GM23338 (cell line): ENCODE results near the gene ADGRB2. TPM values are rescaled to one million over a fixed set of nuclear protein-coding genes. Genes with fewer than 3 reads are reported as not detected.

Experiments
- ATAC-seq: fragments of 200-7000 bp; cut with Tn5 transposase; 3 replicates; pipeline ENCODE4 v1.9.1; 2020
- DNase-seq: peaks from one replicate; pipeline ENCODE4 v3.0.0-alpha.2; 2015; ENCODE audit warnings: low spot score
- H2AFZ ChIP-seq: fragments of 200-600 bp; sonication (generic); 2 replicates; pipeline ENCODE4 v1.8.0; 2016; ENCODE audit warnings: antibody characterized with exemption, mild to moderate bottlenecking, moderate library complexity
- H3F3A ChIP-seq: fragments of 200-600 bp; sonication (generic); replicated peaks from 2 replicates; pipeline ENCODE4 v1.8.0; 2017; ENCODE audit warnings: antibody characterized with exemption, mixed run types, low read depth
- H3K27ac ChIP-seq: fragments of 200-600 bp; sonication (generic); 2 replicates; pipeline ENCODE4 v1.6.1; 2016; ENCODE audit warnings: low read depth
- H3K27me3 ChIP-seq: fragments of 200-600 bp; sonication (generic); 2 replicates; pipeline ENCODE4 v1.8.0; 2016; ENCODE audit warnings: mild to moderate bottlenecking, mixed run types, moderate library complexity; ENCODE audit not compliant: insufficient read depth
- H3K36me3 ChIP-seq: fragments of 200-600 bp; sonication (generic); 2 replicates; pipeline ENCODE4 v1.8.0; 2016; ENCODE audit warnings: mild to moderate bottlenecking; ENCODE audit not compliant: insufficient read depth
- H3K4me1 ChIP-seq: fragments of 200-600 bp; sonication (generic); 2 replicates; pipeline ENCODE4 v1.8.0; 2016; ENCODE audit warnings: mild to moderate bottlenecking, moderate library complexity; ENCODE audit not compliant: insufficient read depth
- H3K4me2 ChIP-seq: fragments of 200-600 bp; sonication (generic); 2 replicates; pipeline ENCODE4 v1.7.1; 2017; ENCODE audit warnings: mixed run types
- H3K4me3 ChIP-seq: fragments of 200-600 bp; sonication (generic); 2 replicates; pipeline ENCODE4 v1.6.1; 2016; ENCODE audit warnings: mixed run types
- H3K79me2 ChIP-seq: fragments of 200-600 bp; sonication (generic); replicated peaks from 2 replicates; pipeline ENCODE4 v1.8.0; 2017; ENCODE audit warnings: mild to moderate bottlenecking; ENCODE audit not compliant: insufficient read depth
- H3K9me2 ChIP-seq: fragments of 200-600 bp; sonication (generic); 2 replicates; pipeline ENCODE4 v1.8.0; 2017; ENCODE audit not compliant: insufficient read depth
- H4K20me1 ChIP-seq: fragments of 200-600 bp; sonication (generic); replicated peaks from 2 replicates; pipeline ENCODE4 v1.8.0; 2017; ENCODE audit warnings: mild to moderate bottlenecking; ENCODE audit not compliant: insufficient read depth
- H3K27ac Mint-ChIP-seq: 2 replicates; pipeline ENCODE4 v1.8.0; 2020; ENCODE audit warnings: inconsistent platforms, mild to moderate bottlenecking, moderate library complexity, mixed read lengths
- H3K27me3 Mint-ChIP-seq: 3 replicates; pipeline ENCODE4 v1.8.0; 2022; ENCODE audit warnings: low read depth, mild to moderate bottlenecking, moderate library complexity, mixed read lengths, inconsistent platforms; ENCODE audit not compliant: insufficient read depth, poor library complexity
- H3K36me3 Mint-ChIP-seq: 3 replicates; pipeline ENCODE4 v1.8.0; 2021; ENCODE audit warnings: low read depth, mild to moderate bottlenecking, inconsistent platforms, moderate library complexity, mixed read lengths
- H3K4me1 Mint-ChIP-seq: 3 replicates; pipeline ENCODE4 v1.8.0; 2020; ENCODE audit warnings: mild to moderate bottlenecking, inconsistent platforms, mixed read lengths
- H3K4me3 Mint-ChIP-seq: 3 replicates; pipeline ENCODE4 v1.8.0; 2021; ENCODE audit warnings: moderate library complexity, mild to moderate bottlenecking, inconsistent platforms, mixed read lengths
- H3K9me3 Mint-ChIP-seq: 3 replicates; pipeline ENCODE4 v1.8.0; 2020; ENCODE audit warnings: moderate library complexity, mild to moderate bottlenecking, inconsistent platforms, mixed read lengths
- CREB1 ChIP-seq: fragments of 250-450 bp; sonication (Bioruptor Pico); IDR thresholded peaks from 2 replicates; pipeline ENCODE4 v1.5.0; 2020; ENCODE audit warnings: low read depth, mild to moderate bottlenecking, moderate library complexity
- CTCF ChIP-seq, 2 experiments: fragments of 200-600 bp in 1 of 2; sonication (generic) in 1 of 2; conservative IDR thresholded peaks; 2 replicates each; pipeline versions ENCODE4 v1.5.1 to v1.6.1; 2016 to 2017; ENCODE audit warnings: antibody characterized with exemption in 2 of 2, low read depth in 2 of 2, mild to moderate bottlenecking in 2 of 2, moderate library complexity in 1 of 2
- ETS1 ChIP-seq: IDR thresholded peaks from 2 replicates; pipeline ENCODE4 v1.6.1; 2016; ENCODE audit warnings: antibody characterized with exemption
- EZH2 ChIP-seq: fragments of 200-600 bp; sonication (generic); IDR thresholded peaks from one replicate; pipeline ENCODE4 v1.8.0; 2017; ENCODE audit warnings: antibody characterized with exemption, mild to moderate bottlenecking, low read depth; ENCODE audit not compliant: unreplicated experiment
- EZH2phosphoT487 ChIP-seq: fragments of 200-600 bp; sonication (generic); IDR thresholded peaks from one replicate; pipeline ENCODE4 v1.8.1; 2018; ENCODE audit warnings: antibody characterized with exemption; ENCODE audit not compliant: unreplicated experiment
- JUNB ChIP-seq: IDR thresholded peaks from one replicate; pipeline ENCODE4 v1.6.1; 2016; ENCODE audit warnings: antibody characterized with exemption; ENCODE audit not compliant: unreplicated experiment
- NANOG ChIP-seq: IDR thresholded peaks from 2 replicates; pipeline ENCODE4 v1.6.1; 2016; ENCODE audit warnings: antibody characterized with exemption, borderline replicate concordance
- POLR2AphosphoS5 ChIP-seq: IDR thresholded peaks from 2 replicates; pipeline ENCODE4 v1.6.1; 2016; ENCODE audit warnings: antibody characterized with exemption, low read depth
- STAT1 ChIP-seq: IDR thresholded peaks from one replicate; pipeline ENCODE4 v1.6.1; 2016; ENCODE audit warnings: antibody characterized with exemption; ENCODE audit not compliant: unreplicated experiment
- ZNF114 ChIP-seq: fragments of 250-450 bp; sonication (Bioruptor Pico); IDR thresholded peaks from 2 replicates; pipeline ENCODE4 v1.5.0; 2020; ENCODE audit warnings: mild to moderate bottlenecking, moderate library complexity
- ZNF331 ChIP-seq: fragments of 250-450 bp; sonication (Bioruptor Pico); IDR thresholded peaks from 2 replicates; pipeline ENCODE4 v1.5.0; 2020; ENCODE audit warnings: low read depth, mild to moderate bottlenecking, moderate library complexity
- ZNF462 ChIP-seq: fragments of 250-450 bp; sonication (Bioruptor Pico); IDR thresholded peaks from 2 replicates; pipeline ENCODE4 v1.5.0; 2020; ENCODE audit warnings: mild to moderate bottlenecking, moderate library complexity
- polyA plus RNA-seq: library from polyadenylated mRNA; unstranded; fragments of >200 nt; fragmentation: Nextera tagmentation; extraction: Ambion mirVana; gene quantifications from 2 replicates; pipeline ENCODE4 v1.2.1, GENCODE V29; 2016
- total RNA-seq: library from RNA; depleted of rRNA; stranded (reverse); fragments of >200 nt; shearing (Covaris generic); gene quantifications from 2 replicates; pipeline ENCODE4 v1.2.3, GENCODE V29; 2014
- TF ChIP-seq, protein P1 (sequence below): IDR thresholded peaks from one replicate; pipeline ENCODE4 v1.6.1; 2018; ENCODE audit warnings: antibody characterized with exemption; ENCODE audit not compliant: unreplicated experiment

ADGRB2 gene
- total and polyA plus RNA-seq, 2 experiments from 2014 or later: 8.0 to 27.8 TPM

GRCh38 chr1:31781756-31782371, 17.7 kb upstream of the ADGRB2 start:
- Histone ChIP-seq H3F3A (0 out of 2 replicates have a peak, but pooled peaks cover 6% of the 10 kb centered on the region), H3K79me2 (no peaks in the 10 kb centered on the region), H3K4me2 (peak overlapping the region; percentile 69), H4K20me1 (no peaks in the 10 kb centered on the region), H3K27ac (no peak overlapping the region), H3K4me1 (peaks cover 29% of the 10 kb centered on the region), H3K27me3 (0 out of 2 replicates have a peak, but pooled peaks cover under 1% of the 10 kb centered on the region), H3K36me3 (no peaks in the 10 kb centered on the region), H3K9me2 (no peaks in the 10 kb centered on the region), H3K4me3 (no peak overlapping the region), H2AFZ (no peak overlapping the region)
- TF ChIP-seq ZNF462 (CRISPR knock-in tag): no peak
- no peak for TF ChIP-seq STAT1
- no peak for TF ChIP-seq ZNF331 (CRISPR knock-in tag)
- no peak for TF ChIP-seq NANOG
- TF ChIP-seq CREB1: no peak
- no peak for TF ChIP-seq JUNB
- TF ChIP-seq, protein P1, sequence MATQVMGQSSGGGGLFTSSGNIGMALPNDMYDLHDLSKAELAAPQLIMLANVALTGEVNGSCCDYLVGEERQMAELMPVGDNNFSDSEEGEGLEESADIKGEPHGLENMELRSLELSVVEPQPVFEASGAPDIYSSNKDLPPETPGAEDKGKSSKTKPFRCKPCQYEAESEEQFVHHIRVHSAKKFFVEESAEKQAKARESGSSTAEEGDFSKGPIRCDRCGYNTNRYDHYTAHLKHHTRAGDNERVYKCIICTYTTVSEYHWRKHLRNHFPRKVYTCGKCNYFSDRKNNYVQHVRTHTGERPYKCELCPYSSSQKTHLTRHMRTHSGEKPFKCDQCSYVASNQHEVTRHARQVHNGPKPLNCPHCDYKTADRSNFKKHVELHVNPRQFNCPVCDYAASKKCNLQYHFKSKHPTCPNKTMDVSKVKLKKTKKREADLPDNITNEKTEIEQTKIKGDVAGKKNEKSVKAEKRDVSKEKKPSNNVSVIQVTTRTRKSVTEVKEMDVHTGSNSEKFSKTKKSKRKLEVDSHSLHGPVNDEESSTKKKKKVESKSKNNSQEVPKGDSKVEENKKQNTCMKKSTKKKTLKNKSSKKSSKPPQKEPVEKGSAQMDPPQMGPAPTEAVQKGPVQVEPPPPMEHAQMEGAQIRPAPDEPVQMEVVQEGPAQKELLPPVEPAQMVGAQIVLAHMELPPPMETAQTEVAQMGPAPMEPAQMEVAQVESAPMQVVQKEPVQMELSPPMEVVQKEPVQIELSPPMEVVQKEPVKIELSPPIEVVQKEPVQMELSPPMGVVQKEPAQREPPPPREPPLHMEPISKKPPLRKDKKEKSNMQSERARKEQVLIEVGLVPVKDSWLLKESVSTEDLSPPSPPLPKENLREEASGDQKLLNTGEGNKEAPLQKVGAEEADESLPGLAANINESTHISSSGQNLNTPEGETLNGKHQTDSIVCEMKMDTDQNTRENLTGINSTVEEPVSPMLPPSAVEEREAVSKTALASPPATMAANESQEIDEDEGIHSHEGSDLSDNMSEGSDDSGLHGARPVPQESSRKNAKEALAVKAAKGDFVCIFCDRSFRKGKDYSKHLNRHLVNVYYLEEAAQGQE: no peak
- no peak for TF ChIP-seq CTCF (conservative IDR thresholded peaks at IDR 0.05; ENCODE audit: low read depth in 2 of 2)
- TF ChIP-seq EZH2: no peak
- TF ChIP-seq EZH2phosphoT487: no peak
- TF ChIP-seq ZNF114: no peak
- TF ChIP-seq ETS1: no peak
- TF ChIP-seq POLR2AphosphoS5: no peak
- ATAC-seq: peak; percentile 64
- H3K4me1 Mint-ChIP-seq: peaks cover 33% of the 10 kb centered on the region
- H3K4me3 Mint-ChIP-seq: no peak overlapping the region; the same call in 2 of the 3 replicates
- peak overlapping the region; percentile 90; the same call in 1 of the 2 replicates for H3K27ac Mint-ChIP-seq
- H3K27me3 Mint-ChIP-seq: peaks cover 14% of the 10 kb centered on the region
- H3K36me3 Mint-ChIP-seq: no peaks in the 10 kb centered on the region
- H3K9me3 Mint-ChIP-seq: no peaks in the 10 kb centered on the region
- peak; percentile 72 for DNase-seq
